ENCODE results near the gene APLN. TPM values are rescaled to one million over a fixed set of nuclear protein-coding genes. Genes with fewer than 3 reads are reported as not detected.

The APLN gene
- total RNA-seq, 8 experiments from 2014 or later: 0.21 to 2.4 (median 1.1) TPM; not detected in 1

- H3K4me1 ChIP-seq (replicated peaks in 1 of 2): peaks cover 12% of the 10 kb centered on the region in 2 donors
- H3K4me3 ChIP-seq: no peak overlapping the region
- in situ Hi-C loops (cut with MboI; ENCODE audit: low pct_unique_long_range_greater_than_20kb in 2 of 9, low sequenced_read_pairs in 9 of 9, unreplicated experiment in 9 of 9): loop anchor here in 1 of 9 experiments (25.0 kb wide), 2 partner anchors 107 to 207 kb away; partner anchors contain the start of genes XPNPEP2 and ZDHHC9
- H3K27ac ChIP-seq: no peak overlapping the region
- WGBS, 10 experiments: 39 to 60% methylated on average over 3 to 4 of the region's 7 CpGs; no CpG with 5 or more reads in 8 of the 10 experiments
- ATAC-seq (replicated peaks in 6 of 8): no peak
These were observed 24.9 kb downstream of the APLN start for GRCh38 chrX:129629837-129630236.

GRCh38 chrX:129626026-129626425, 28.7 kb downstream of the APLN start:
- Histone ChIP-seq H3K4me3 (no peak overlapping the region), H3K4me1 (replicated peaks in 1 of 2) (peaks cover 0 to 11% of the 10 kb centered on the region in 2 donors), H3K27ac (no peak overlapping the region)
- in situ Hi-C loops (cut with MboI; ENCODE audit: low pct_unique_long_range_greater_than_20kb in 2 of 9, low sequenced_read_pairs in 9 of 9, unreplicated experiment in 9 of 9): loop anchor here in 1 of 9 experiments (25.0 kb wide), 2 partner anchors 111 to 211 kb away; partner anchors contain the start of genes XPNPEP2 and ZDHHC9
- 0 to 90% (median 43%) methylated on average over 1 to 3 of the region's 3 CpGs; no CpG with 5 or more reads in 5 of the 10 experiments for WGBS, 10 experiments
- peak in 3 of 8 experiments; percentile 24 to 73 (median 54) for ATAC-seq (replicated peaks in 6 of 8)

GRCh38 chrX:129622757-129623301, 31.9 kb downstream of the APLN start:
- peak in 2 of 8 experiments; percentile 27 to 66 for ATAC-seq (replicated peaks in 6 of 8)
- peaks cover 0 to 5% of the 10 kb centered on the region in 2 donors for H3K4me1 ChIP-seq (replicated peaks in 1 of 2)

GRCh38 chrX:129618997-129619396, 35.8 kb downstream of the APLN start:
- WGBS, 10 experiments: 40 to 80% (median 53%) methylated on average over 1 to 4 of the region's 4 CpGs; no CpG with 5 or more reads in 7 of the 10 experiments
- no peak for ATAC-seq (replicated peaks in 6 of 8)
- H3K4me3 ChIP-seq: no peak overlapping the region
- in situ Hi-C loops (cut with MboI; ENCODE audit: low pct_unique_long_range_greater_than_20kb in 2 of 9, low sequenced_read_pairs in 9 of 9, unreplicated experiment in 9 of 9): loop anchor here in 8 of 9 experiments (25.0 kb wide), 2 partner anchors 118 to 443 kb away; partner anchors contain the start of gene XPNPEP2 (in 3 of the 8)
- peaks cover 0 to 5% of the 10 kb centered on the region in 2 donors for H3K4me1 ChIP-seq (replicated peaks in 1 of 2)
- no peak overlapping the region for H3K27ac ChIP-seq

More at GRCh38 chrX:129622757-129623301, 31.9 kb downstream of the APLN start:
- 32% methylated on average over 3 of the region's 10 CpGs; no CpG with 5 or more reads in 9 of the 10 experiments for WGBS, 10 experiments
- in situ Hi-C loops (cut with MboI; ENCODE audit: low pct_unique_long_range_greater_than_20kb in 2 of 9, low sequenced_read_pairs in 9 of 9, unreplicated experiment in 9 of 9): loop anchor here in 8 of 9 experiments (25.0 kb wide), 2 partner anchors 114 to 439 kb away; partner anchors contain the start of gene XPNPEP2 (in 3 of the 8)
- Histone ChIP-seq H3K27ac (no peak overlapping the region), H3K4me3 (no peak overlapping the region)

GRCh38 chrX:129617420-129617819, 37.3 kb downstream of the APLN start:
- in situ Hi-C loops (cut with MboI; ENCODE audit: low pct_unique_long_range_greater_than_20kb in 2 of 9, low sequenced_read_pairs in 9 of 9, unreplicated experiment in 9 of 9): loop anchor here in 8 of 9 experiments (25.0 kb wide), 2 partner anchors 120 to 445 kb away; partner anchors contain the start of gene XPNPEP2 (in 3 of the 8)
- no peak overlapping the region for H3K27ac ChIP-seq
- 17 to 90% (median 70%) methylated on average over 2 to 4 of the region's 6 CpGs; no CpG with 5 or more reads in 6 of the 10 experiments for WGBS, 10 experiments
- H3K4me3 ChIP-seq: no peak overlapping the region
- peak in 1 of 8 experiments; percentile 51 for ATAC-seq (replicated peaks in 6 of 8)
- peaks cover 0 to under 1% of the 10 kb centered on the region in 2 donors for H3K4me1 ChIP-seq (replicated peaks in 1 of 2)

- Histone ChIP-seq H3K4me1 (replicated peaks in 1 of 2) (no peaks in the 10 kb centered on the region), H3K27ac (no peak overlapping the region), H3K4me3 (no peak overlapping the region)
- in situ Hi-C loops (cut with MboI; ENCODE audit: low pct_unique_long_range_greater_than_20kb in 2 of 9, low sequenced_read_pairs in 9 of 9, unreplicated experiment in 9 of 9): loop anchor here in 8 of 9 experiments (25.0 kb wide), 2 partner anchors 123 to 448 kb away; partner anchors contain the start of gene XPNPEP2 (in 3 of the 8)
- WGBS, 10 experiments: 16 to 100% (median 60%) methylated on average over 1 to 3 of the region's 5 CpGs; no CpG with 5 or more reads in 7 of the 10 experiments
- ATAC-seq (replicated peaks in 6 of 8): no peak
These were observed 40.1 kb downstream of the APLN start for GRCh38 chrX:129614481-129615255.

- in situ Hi-C loops (cut with MboI; ENCODE audit: low pct_unique_long_range_greater_than_20kb in 2 of 9, low sequenced_read_pairs in 9 of 9, unreplicated experiment in 9 of 9): loop anchor here in 8 of 9 experiments (25.0 kb wide), 2 partner anchors 124 to 449 kb away; partner anchors contain the start of gene XPNPEP2 (in 3 of the 8)
- Histone ChIP-seq H3K4me3 (no peak overlapping the region), H3K4me1 (replicated peaks in 1 of 2) (no peaks in the 10 kb centered on the region), H3K27ac (no peak overlapping the region)
- ATAC-seq (replicated peaks in 6 of 8): no peak
These were observed 41.2 kb downstream of the APLN start for GRCh38 chrX:129613596-129613995.

GRCh38 chrX:129612396-129612795, 42.4 kb downstream of the APLN start:
- 60 to 100% methylated on average over 2 of the region's 2 CpGs; no CpG with 5 or more reads in 8 of the 10 experiments for WGBS, 10 experiments
- in situ Hi-C loops (cut with MboI; ENCODE audit: low pct_unique_long_range_greater_than_20kb in 2 of 9, low sequenced_read_pairs in 9 of 9, unreplicated experiment in 9 of 9): loop anchor here in 8 of 9 experiments (25.0 kb wide), 2 partner anchors 125 to 450 kb away; partner anchors contain the start of gene XPNPEP2 (in 3 of the 8)
- no peak for ATAC-seq (replicated peaks in 6 of 8)
- H3K27ac ChIP-seq: no peak overlapping the region
- H3K4me1 ChIP-seq (replicated peaks in 1 of 2): peaks cover 0 to under 1% of the 10 kb centered on the region in 2 donors
- H3K4me3 ChIP-seq: no peak overlapping the region

GRCh38 chrX:129609395-129609794, 45.4 kb downstream of the APLN start:
- in situ Hi-C loops (cut with MboI; ENCODE audit: low pct_unique_long_range_greater_than_20kb in 2 of 9, low sequenced_read_pairs in 9 of 9, unreplicated experiment in 9 of 9): loop anchor here in 8 of 9 experiments (25.0 kb wide), 2 partner anchors 128 to 453 kb away; partner anchors contain the start of gene XPNPEP2 (in 3 of the 8)
- WGBS, 10 experiments: 63% methylated on average over 1 of the region's 1 CpG; no CpG with 5 or more reads in 9 of the 10 experiments
- Histone ChIP-seq H3K4me3 (no peak overlapping the region), H3K4me1 (replicated peaks in 1 of 2) (peaks cover 0 to 4% of the 10 kb centered on the region in 2 donors), H3K27ac (no peak overlapping the region)
- ATAC-seq (replicated peaks in 6 of 8): no peak

- Histone ChIP-seq H3K4me3 (no peak overlapping the region), H3K4me1 (replicated peaks in 1 of 2) (peaks cover 0 to 6% of the 10 kb centered on the region in 2 donors), H3K27ac (no peak overlapping the region)
- WGBS, 10 experiments: 83% methylated on average over 1 of the region's 3 CpGs; no CpG with 5 or more reads in 9 of the 10 experiments
- ATAC-seq (replicated peaks in 6 of 8): no peak
- in situ Hi-C loops (cut with MboI; ENCODE audit: low pct_unique_long_range_greater_than_20kb in 2 of 9, low sequenced_read_pairs in 9 of 9, unreplicated experiment in 9 of 9): loop anchor here in 8 of 9 experiments (25.0 kb wide), 2 partner anchors 129 to 454 kb away; partner anchors contain the start of gene XPNPEP2 (in 3 of the 8)
These were observed 46.3 kb downstream of the APLN start for GRCh38 chrX:129608496-129608895.

GRCh38 chrX:129606918-129607317, 47.8 kb downstream of the APLN start:
- peak in 7 of 8 experiments; percentile 11 to 74 (median 69) for ATAC-seq (replicated peaks in 6 of 8)
- Histone ChIP-seq H3K4me1 (replicated peaks in 1 of 2) (peaks cover 0 to 6% of the 10 kb centered on the region in 2 donors), H3K27ac (no peak overlapping the region), H3K4me3 (no peak overlapping the region)
- 0 to 14% (median 4%) methylated on average over 1 to 4 of the region's 5 CpGs; no CpG with 5 or more reads in 7 of the 10 experiments for WGBS, 10 experiments
- in situ Hi-C loops (cut with MboI; ENCODE audit: low pct_unique_long_range_greater_than_20kb in 2 of 9, low sequenced_read_pairs in 9 of 9, unreplicated experiment in 9 of 9): loop anchor here in 8 of 9 experiments (25.0 kb wide), 2 partner anchors 130 to 455 kb away; partner anchors contain the start of gene XPNPEP2 (in 3 of the 8)

- peak in 7 of 8 experiments; percentile 8 to 47 (median 35) for ATAC-seq (replicated peaks in 6 of 8)
- Histone ChIP-seq H3K4me3 (no peak overlapping the region), H3K27ac (no peak overlapping the region), H3K4me1 (replicated peaks in 1 of 2) (peaks cover 0 to 3% of the 10 kb centered on the region in 2 donors)
- in situ Hi-C loops (cut with MboI; ENCODE audit: low pct_unique_long_range_greater_than_20kb in 2 of 9, low sequenced_read_pairs in 9 of 9, unreplicated experiment in 9 of 9): loop anchor here in 8 of 9 experiments (25.0 kb wide), 2 partner anchors 136 to 461 kb away; partner anchors contain the start of gene XPNPEP2 (in 3 of the 8)
- 0 to 60% (median 26%) methylated on average over 1 to 6 of the region's 11 CpGs; no CpG with 5 or more reads in 6 of the 10 experiments for WGBS, 10 experiments
These were observed 53.8 kb downstream of the APLN start for GRCh38 chrX:129600981-129601424.
